H9 (cell line): ENCODE results near the gene HOXD8. TPM values are rescaled to one million over a fixed set of nuclear protein-coding genes. Genes with fewer than 3 reads are reported as not detected.

Experiments
- DNase-seq: peaks from one replicate; pipeline ENCODE4 v3.0.0-alpha.2; 2017
- H2AFZ ChIP-seq: one replicate; pipeline ENCODE4 v1.6.1; 2013; ENCODE audit warnings: mild to moderate bottlenecking, low read length, control low read depth, moderate library complexity
- H2AK5ac ChIP-seq: 2 replicates; pipeline ENCODE4 v1.6.1; 2013; ENCODE audit warnings: low read length, control low read depth, mixed read lengths; ENCODE audit not compliant: insufficient read length
- H2BK120ac ChIP-seq: one replicate; pipeline ENCODE4 v1.6.1; 2013; ENCODE audit warnings: low read depth, mild to moderate bottlenecking, low read length, control low read depth, inconsistent platforms; ENCODE audit not compliant: poor library complexity, severe bottlenecking
- H2BK12ac ChIP-seq: 2 replicates; pipeline ENCODE4 v1.6.1; 2013; ENCODE audit warnings: low read length, control low read depth, mixed read lengths, low read depth; ENCODE audit not compliant: insufficient read length
- H2BK15ac ChIP-seq: 2 replicates; pipeline ENCODE4 v1.6.1; 2013; ENCODE audit warnings: low read depth, low read length, control low read depth
- H2BK20ac ChIP-seq: one replicate; pipeline ENCODE4 v1.6.1; 2013; ENCODE audit warnings: low read depth, mild to moderate bottlenecking, low read length, control low read depth, inconsistent platforms; ENCODE audit not compliant: poor library complexity, severe bottlenecking
- H2BK5ac ChIP-seq: 2 replicates; pipeline ENCODE4 v1.6.1; 2013; ENCODE audit warnings: low read length, control low read depth, mixed read lengths; ENCODE audit not compliant: insufficient read length
- H3K14ac ChIP-seq: 2 replicates; pipeline ENCODE4 v1.6.1; 2013; ENCODE audit warnings: low read length, control low read depth; ENCODE audit not compliant: insufficient read depth
- H3K18ac ChIP-seq: 2 replicates; pipeline ENCODE4 v1.6.1; 2013; ENCODE audit warnings: low read depth, mild to moderate bottlenecking, mixed read lengths, low read length, control low read depth; ENCODE audit not compliant: insufficient read length
- H3K23ac ChIP-seq: 2 replicates; pipeline ENCODE4 v1.6.1; 2013; ENCODE audit warnings: low read length, control low read depth, mixed read lengths, low read depth; ENCODE audit not compliant: insufficient read length
- H3K23me2 ChIP-seq: 2 replicates; pipeline ENCODE4 v1.6.1; 2013; ENCODE audit warnings: low read depth, mild to moderate bottlenecking, mixed read lengths, low read length, control low read depth; ENCODE audit not compliant: insufficient read length, poor library complexity, severe bottlenecking
- H3K27ac ChIP-seq: 2 replicates; pipeline ENCODE4 v1.5.1; 2013; ENCODE audit warnings: low read length, control low read depth, mixed read lengths, low read depth; ENCODE audit not compliant: insufficient read length
- H3K27me3 ChIP-seq: 2 replicates; pipeline ENCODE4 v1.6.1; 2013; ENCODE audit warnings: low read length, control low read depth, inconsistent platforms; ENCODE audit not compliant: insufficient read depth
- H3K4ac ChIP-seq: 2 replicates; pipeline ENCODE4 v1.6.1; 2013; ENCODE audit warnings: low read depth, mild to moderate bottlenecking, control low read depth, inconsistent platforms, low read length, moderate library complexity
- H3K4me1 ChIP-seq: 2 replicates; pipeline ENCODE4 v1.6.1; 2013; ENCODE audit warnings: low read length, control low read depth, inconsistent platforms; ENCODE audit not compliant: insufficient read depth
- H3K4me2 ChIP-seq: 2 replicates; pipeline ENCODE4 v1.6.1; 2013; ENCODE audit warnings: low read length, control low read depth, mixed read lengths; ENCODE audit not compliant: insufficient read length, insufficient read depth
- H3K56ac ChIP-seq: 2 replicates; pipeline ENCODE4 v1.6.1; 2013; ENCODE audit warnings: low read depth, mild to moderate bottlenecking, mixed read lengths, low read length, control low read depth; ENCODE audit not compliant: insufficient read length
- H3K79me1 ChIP-seq: 2 replicates; pipeline ENCODE4 v1.6.1; 2013; ENCODE audit warnings: low read depth, mild to moderate bottlenecking, moderate library complexity, low read length, control low read depth, inconsistent platforms; ENCODE audit not compliant: insufficient read depth, poor library complexity, severe bottlenecking
- H3K79me2 ChIP-seq: 2 replicates; pipeline ENCODE4 v1.6.1; 2013; ENCODE audit warnings: low read length, control low read depth, inconsistent platforms; ENCODE audit not compliant: insufficient read depth
- H3K9ac ChIP-seq: 2 replicates; pipeline ENCODE4 v1.6.1; 2013; ENCODE audit warnings: low read length, control low read depth, mixed read lengths; ENCODE audit not compliant: insufficient read length; ENCODE audit errors: extremely low read depth
- H3K9me3 ChIP-seq: one replicate; pipeline ENCODE4 v1.6.1; 2013; ENCODE audit warnings: low read depth, low read length, inconsistent platforms; ENCODE audit not compliant: control insufficient read depth
- H3T11ph ChIP-seq: one replicate; pipeline ENCODE4 v1.6.1; 2013; ENCODE audit warnings: mild to moderate bottlenecking, low read length, control low read depth, inconsistent platforms
- H4K20me1 ChIP-seq: one replicate; pipeline ENCODE4 v1.6.1; 2013; ENCODE audit not compliant: control insufficient read depth, insufficient read length, insufficient read depth
- H4K5ac ChIP-seq: 2 replicates; pipeline ENCODE4 v1.6.1; 2013; ENCODE audit warnings: low read depth, mild to moderate bottlenecking, mixed read lengths, low read length, control low read depth; ENCODE audit not compliant: insufficient read length
- H4K8ac ChIP-seq: replicated peaks from 2 replicates; pipeline ENCODE4 v1.6.1; 2013; ENCODE audit warnings: low read length, control low read depth, mixed read lengths, low read depth; ENCODE audit not compliant: insufficient read length
- H4K91ac ChIP-seq: 2 replicates; pipeline ENCODE4 v1.6.1; 2013; ENCODE audit warnings: low read depth, mild to moderate bottlenecking, moderate library complexity, mixed read lengths, low read length, control low read depth; ENCODE audit not compliant: insufficient read length
- H3K27ac Mint-ChIP-seq, 3 experiments: 2 replicates in 2 of 3; 3 replicates in 1 of 3; pipeline ENCODE4 v1.8.0; 2020 to 2021; ENCODE audit warnings: mixed read lengths in 3 of 3, mild to moderate bottlenecking in 1 of 3, moderate library complexity in 1 of 3
- H3K27me3 Mint-ChIP-seq: 2 replicates; pipeline ENCODE4 v1.8.0; 2021; ENCODE audit warnings: low read depth, mild to moderate bottlenecking, moderate library complexity, mixed read lengths
- H3K36me3 Mint-ChIP-seq, 3 experiments: 2 replicates in 2 of 3; 3 replicates in 1 of 3; pipeline ENCODE4 v1.8.0; 2020 to 2021; ENCODE audit warnings: low read depth in 3 of 3, mixed read lengths in 3 of 3; ENCODE audit not compliant: insufficient read depth in 1 of 3
- H3K4me1 Mint-ChIP-seq, 2 experiments: 2 replicates each; pipeline ENCODE4 v1.8.0; 2020; ENCODE audit warnings: mixed read lengths in 2 of 2
- H3K4me3 Mint-ChIP-seq, 2 experiments: 2 replicates in 1 of 2; 3 replicates in 1 of 2; pipeline ENCODE4 v1.8.0; 2020 to 2021; ENCODE audit warnings: mild to moderate bottlenecking in 2 of 2, mixed read lengths in 2 of 2, moderate library complexity in 1 of 2
- H3K9me3 Mint-ChIP-seq, 2 experiments: 2 replicates in 1 of 2; 3 replicates in 1 of 2; pipeline ENCODE4 v1.8.0; 2020; ENCODE audit warnings: mild to moderate bottlenecking in 2 of 2, mixed read lengths in 2 of 2, moderate library complexity in 1 of 2
- CTCF ChIP-seq: fragments of 200-600 bp; sonication (generic); conservative IDR thresholded peaks from 3 replicates; pipeline ENCODE4 v1.8.0; 2021; ENCODE audit warnings: antibody characterized with exemption, mild to moderate bottlenecking
- WGBS: extraction: QIAGEN DNeasy Blood & Tissue Kit; methylation state at CpG from one replicate; pipeline ENCODE4 v1.1.7; 2013; ENCODE audit warnings: missing lambda C conversion rate, low lambda C conversion rate, mixed read lengths; ENCODE audit not compliant: insufficient read length; ENCODE audit errors: extremely low coverage; 5-methylcytosine and 5-hydroxymethylcytosine counted together
- total RNA-seq: library from RNA; stranded (reverse); gene quantifications from 2 replicates; pipeline ENCODE4 v1.2.1, GENCODE V29; 2021

The HOXD8 gene
- total RNA-seq, 1 experiment from 2014 or later = not detected

GRCh38 chr2:176154576-176155252 lies 25.2 kb downstream of the HOXD8 start:
- no peak overlapping the region for H3T11ph ChIP-seq
- H4K5ac ChIP-seq = no peak overlapping the region
- no peaks in the 10 kb centered on the region for H4K20me1 ChIP-seq
- H3K79me2 ChIP-seq = no peaks in the 10 kb centered on the region
- H3K79me1 ChIP-seq = no peaks in the 10 kb centered on the region
- no peak overlapping the region for H3K23ac ChIP-seq
- H2BK20ac ChIP-seq = no peak overlapping the region
- H3K9me3 ChIP-seq = no peaks in the 10 kb centered on the region
- no peak overlapping the region for H4K91ac ChIP-seq
- no CpG with 5 or more reads among the region's 11 CpGs for WGBS
- Mint-ChIP-seq H3K36me3 (no peaks in the 10 kb centered on the region; a peak in 1 of 7 replicates), H3K4me1 (peaks cover 3 to 30% of the 10 kb centered on the region in 2 experiments; a peak in 3 of 4 replicates), H3K27ac (no peak overlapping the region), H3K4me3 (no peak overlapping the region), H3K27me3 (peaks cover 100% of the 10 kb centered on the region), H3K9me3 (peaks cover 5 to 8% of the 10 kb centered on the region in 2 experiments; a peak in 3 of 5 replicates)
- H4K8ac ChIP-seq = no peak overlapping the region
- no peak overlapping the region for H3K56ac ChIP-seq
- no peak overlapping the region for H2BK12ac ChIP-seq
- TF ChIP-seq CTCF = no peak
- H3K18ac ChIP-seq = no peak overlapping the region
- DNase-seq = no peak
- H3K4me1 ChIP-seq = no peaks in the 10 kb centered on the region; the same call in 1 of the 2 replicates
- no peak overlapping the region for H2AFZ ChIP-seq
- H3K9ac ChIP-seq = no peak overlapping the region
- H3K27me3 ChIP-seq = peaks cover 100% of the 10 kb centered on the region
- H2BK5ac ChIP-seq = no peak overlapping the region
- no peak overlapping the region for H3K27ac ChIP-seq
- no peak overlapping the region for H3K14ac ChIP-seq
- no peak overlapping the region for H3K4ac ChIP-seq
- H2BK120ac ChIP-seq = no peak overlapping the region
- no peak overlapping the region for H2BK15ac ChIP-seq
- H2AK5ac ChIP-seq = no peak overlapping the region
- H3K23me2 ChIP-seq = no peaks in the 10 kb centered on the region
- no peak overlapping the region for H3K4me2 ChIP-seq
